Inferior parietal cortex (tissue), 1 donor: ENCODE results near the gene CDK17.
"Not testable (repeated sequence)": the region's sequence is repeated elsewhere in the genome, so short reads cannot be mapped to it uniquely, and the experiment has no call there.

Experiments
- DNase-seq: peaks from one replicate; pipeline ENCODE4 v3.0.0-alpha.2; 2016; ENCODE audit errors: extremely low spot score

Gene CDK17

DNA sequence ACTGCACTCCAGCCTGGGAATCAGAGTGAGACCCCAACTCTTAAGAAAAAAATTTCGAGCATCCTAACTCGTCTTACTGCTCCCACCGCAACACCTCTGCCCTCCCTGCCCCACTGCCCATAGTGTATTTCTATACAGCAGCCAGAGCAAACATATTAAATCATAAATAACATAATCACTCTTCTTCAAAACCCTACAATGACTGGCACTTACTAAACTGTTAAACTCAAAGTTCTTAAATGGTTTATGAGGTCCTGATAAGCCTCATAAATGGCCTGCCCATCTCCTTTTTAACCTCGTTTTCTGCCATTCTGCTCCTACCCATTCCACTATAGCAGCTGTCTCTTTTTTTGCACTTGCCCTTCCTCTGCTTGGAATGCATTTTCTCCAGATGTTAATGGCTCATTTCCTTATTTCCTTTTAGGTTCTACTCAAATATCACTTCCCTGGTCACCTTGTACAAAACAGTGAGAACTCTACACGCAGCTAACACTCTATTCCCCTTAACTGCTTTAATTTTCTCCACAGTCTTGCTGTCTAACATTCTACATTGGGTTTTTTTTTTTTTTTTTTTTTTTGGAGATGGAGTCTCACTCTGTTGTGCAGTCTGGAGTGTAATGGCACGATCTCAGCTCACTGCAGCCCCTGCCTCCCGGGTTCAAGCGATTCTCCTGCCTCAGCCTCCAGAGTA lies 45.2 kb downstream of the CDK17 start:
- no peak for DNase-seq

- no peak for DNase-seq
Observed at GRCh38 chr12:96354326-96354725, 45.9 kb downstream of the CDK17 start.

- DNase-seq = no peak
Observed at GRCh38 chr12:96352161-96352835, 47.9 kb downstream of the CDK17 start.

DNA sequence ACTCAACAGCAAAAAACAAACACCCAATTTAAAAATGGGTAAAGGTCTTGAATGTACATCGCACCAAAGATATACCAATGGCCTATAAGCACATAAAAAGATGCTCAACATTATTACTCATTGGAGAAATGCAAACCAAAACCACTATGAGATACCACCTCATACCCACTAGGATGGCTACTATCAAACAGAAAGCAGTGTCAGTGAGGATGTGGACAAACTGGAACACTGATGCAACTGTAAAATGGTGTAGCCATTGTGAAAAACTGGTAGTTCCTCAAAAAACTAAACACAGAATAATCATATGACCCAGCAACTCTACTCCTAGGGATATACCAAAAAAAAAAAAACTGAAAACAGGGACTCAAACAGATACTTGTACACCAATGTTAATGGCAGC lies 49.3 kb downstream of the CDK17 start:
- no peak for DNase-seq

DNA sequence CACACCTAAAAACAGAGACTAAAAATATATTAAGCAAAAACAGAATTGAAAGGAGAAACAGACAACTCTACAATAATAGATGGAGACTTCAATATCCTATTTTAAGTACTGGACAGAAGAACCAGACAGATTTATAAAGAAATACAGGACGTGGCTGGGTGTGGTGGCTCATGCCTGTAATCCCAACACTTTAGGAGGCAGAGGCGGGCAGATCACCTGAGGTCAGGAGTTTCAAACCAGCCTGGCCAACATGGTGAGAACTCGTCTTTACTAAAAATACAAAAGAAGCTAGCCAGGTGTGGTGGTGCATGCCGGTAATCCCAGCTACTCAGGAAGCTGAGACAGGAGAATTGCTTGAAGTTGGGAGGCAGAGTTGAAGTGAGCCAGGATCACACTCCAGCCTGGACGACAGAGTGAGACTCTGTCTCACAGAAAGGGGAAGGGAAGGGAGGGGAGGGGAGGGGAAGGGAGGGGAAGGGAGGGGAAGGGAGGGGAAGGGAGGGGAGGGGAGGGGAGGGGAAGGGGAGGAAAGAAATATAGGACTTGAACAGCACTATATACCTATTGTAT lies 53.0 kb downstream of the CDK17 start:
- no peak for DNase-seq

DNA sequence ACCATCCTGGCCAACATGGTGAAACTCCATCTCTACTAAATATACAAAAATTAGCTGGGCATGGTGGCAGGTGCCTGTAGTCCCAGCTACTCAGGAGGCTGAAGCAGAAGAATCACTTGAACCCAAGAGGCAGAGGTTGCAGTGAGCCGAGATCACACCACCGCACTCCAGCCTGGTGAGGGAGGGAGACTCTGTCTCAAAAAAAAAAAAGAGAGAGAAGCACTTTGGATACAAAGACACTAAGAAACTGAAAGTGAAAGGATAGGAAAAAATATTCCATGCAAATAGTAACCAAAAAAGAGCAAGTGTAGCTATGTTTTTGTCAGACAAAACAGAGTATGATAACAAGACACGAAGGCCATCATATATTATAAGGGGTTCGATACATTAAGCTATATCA lies 53.5 kb downstream of the CDK17 start:
- DNase-seq = not testable (repeated sequence)

- no peak for DNase-seq
Observed at GRCh38 chr12:96344124-96344695, 56.0 kb downstream of the CDK17 start.

GRCh38 chr12:96343347-96343954 lies 56.8 kb downstream of the CDK17 start:
- no peak for DNase-seq

- not testable (repeated sequence) for DNase-seq
Observed at GRCh38 chr12:96339666-96340065, 60.6 kb downstream of the CDK17 start.

DNA sequence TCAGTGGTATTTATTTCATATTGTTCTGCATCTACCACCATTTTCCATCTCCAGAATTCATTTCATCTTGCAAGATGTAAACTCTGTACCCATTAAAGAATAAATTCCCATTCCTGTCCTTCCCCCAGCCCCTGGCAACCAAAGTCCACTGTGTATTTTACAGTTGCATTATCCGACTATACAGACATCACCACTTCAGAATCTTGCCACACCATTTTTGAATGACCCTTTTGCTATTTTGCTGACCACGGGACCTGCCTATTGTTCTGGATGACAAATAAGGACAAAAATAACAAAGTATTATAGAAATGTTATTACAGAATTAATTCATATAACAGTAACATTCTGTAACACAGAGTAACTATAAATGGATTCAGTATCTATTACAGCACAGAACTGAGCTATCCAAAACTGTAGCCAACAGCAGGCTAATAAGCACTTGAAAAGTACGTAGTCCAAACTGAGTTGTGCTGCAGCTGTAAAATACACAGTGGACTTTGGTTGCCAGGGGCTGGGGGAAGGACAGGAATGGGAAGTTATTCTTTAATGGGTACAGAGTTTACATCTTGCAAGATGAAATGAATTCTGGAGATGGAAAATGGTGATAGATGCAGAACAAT lies 61.3 kb downstream of the CDK17 start:
- DNase-seq = no peak

GRCh38 chr12:96337953-96338352 lies 62.3 kb downstream of the CDK17 start:
- no peak for DNase-seq

GRCh38 chr12:96336489-96336888 lies 63.8 kb downstream of the CDK17 start:
- DNase-seq = no peak

DNA sequence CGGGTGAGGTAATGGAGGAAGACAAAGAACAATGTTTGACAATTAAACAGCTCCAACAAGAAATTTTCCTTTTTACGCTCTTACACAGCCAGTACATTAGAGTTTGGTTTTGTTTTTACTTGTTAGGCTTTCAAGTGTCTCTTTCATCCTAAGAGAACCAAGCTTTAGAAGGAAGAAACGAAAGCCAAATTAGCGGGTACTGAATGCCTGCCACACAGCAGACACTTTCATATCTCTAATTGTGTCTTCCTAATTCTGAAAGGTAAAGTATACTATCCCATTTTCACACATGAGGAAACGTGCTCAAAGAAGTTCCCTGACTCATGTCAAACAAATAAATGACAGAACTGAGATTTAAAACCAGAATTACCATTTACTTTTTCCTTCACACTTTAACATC lies 65.0 kb downstream of the CDK17 start:
- DNase-seq = no peak

GRCh38 chr12:96334502-96334901 lies 65.7 kb downstream of the CDK17 start:
- no peak for DNase-seq

DNA sequence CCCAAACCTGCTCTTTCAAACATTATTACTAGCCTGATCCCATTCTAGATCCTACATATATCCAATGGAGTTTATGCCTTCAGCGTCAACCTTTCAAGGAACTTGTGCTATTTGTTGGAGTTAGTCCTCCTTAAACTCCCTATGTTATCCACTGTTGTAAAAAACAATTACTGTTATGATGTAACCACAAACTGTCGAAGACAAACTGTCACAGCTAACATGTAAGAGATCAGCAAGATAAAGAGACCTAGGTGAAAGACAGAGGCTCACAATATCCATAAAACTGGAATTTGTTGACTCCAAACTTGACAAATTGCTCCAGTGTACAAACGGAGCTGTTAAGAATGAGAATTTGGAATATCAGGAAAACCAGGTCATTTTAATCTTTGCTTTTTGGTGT lies 70.7 kb downstream of the CDK17 start:
- DNase-seq = no peak

DNA sequence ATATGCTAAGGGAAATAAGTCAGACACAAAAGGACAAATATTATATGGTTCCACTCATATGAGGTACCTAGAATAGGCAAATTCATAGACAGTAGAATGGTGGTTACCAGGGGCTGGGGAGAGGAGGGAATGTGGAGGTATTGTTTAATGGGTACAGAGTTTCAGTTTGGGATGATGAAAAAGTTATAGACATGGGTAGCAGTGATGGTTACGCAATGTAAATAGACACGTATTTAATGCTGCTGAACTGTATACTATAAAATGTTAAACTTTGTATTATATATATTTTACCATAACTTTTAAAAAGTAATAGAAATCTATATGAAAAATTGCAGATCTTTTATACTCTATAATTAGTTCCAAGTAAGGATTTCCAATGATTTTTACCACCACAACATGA lies 71.2 kb downstream of the CDK17 start:
- no peak for DNase-seq

GRCh38 chr12:96327889-96328288 lies 72.3 kb downstream of the CDK17 start:
- no peak for DNase-seq

DNA sequence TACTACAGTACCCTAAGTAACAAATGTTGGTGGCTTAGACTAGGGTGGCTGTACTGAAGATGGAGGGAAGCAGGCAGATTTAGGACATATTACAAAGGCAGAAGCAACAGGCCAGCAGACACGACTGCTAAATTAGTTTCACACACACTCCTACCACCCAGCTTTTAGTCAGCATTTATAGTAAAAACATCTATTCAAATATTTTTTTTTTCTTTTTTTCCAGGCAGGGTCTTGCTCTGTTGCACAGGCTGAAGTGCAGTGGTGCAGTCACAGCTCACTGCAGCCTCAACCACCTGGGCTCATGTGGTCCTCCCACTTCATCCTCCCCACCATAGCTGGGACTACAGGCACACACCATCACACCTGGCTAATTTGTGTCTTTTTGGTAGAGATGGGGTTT lies 72.9 kb downstream of the CDK17 start:
- DNase-seq = no peak

DNA sequence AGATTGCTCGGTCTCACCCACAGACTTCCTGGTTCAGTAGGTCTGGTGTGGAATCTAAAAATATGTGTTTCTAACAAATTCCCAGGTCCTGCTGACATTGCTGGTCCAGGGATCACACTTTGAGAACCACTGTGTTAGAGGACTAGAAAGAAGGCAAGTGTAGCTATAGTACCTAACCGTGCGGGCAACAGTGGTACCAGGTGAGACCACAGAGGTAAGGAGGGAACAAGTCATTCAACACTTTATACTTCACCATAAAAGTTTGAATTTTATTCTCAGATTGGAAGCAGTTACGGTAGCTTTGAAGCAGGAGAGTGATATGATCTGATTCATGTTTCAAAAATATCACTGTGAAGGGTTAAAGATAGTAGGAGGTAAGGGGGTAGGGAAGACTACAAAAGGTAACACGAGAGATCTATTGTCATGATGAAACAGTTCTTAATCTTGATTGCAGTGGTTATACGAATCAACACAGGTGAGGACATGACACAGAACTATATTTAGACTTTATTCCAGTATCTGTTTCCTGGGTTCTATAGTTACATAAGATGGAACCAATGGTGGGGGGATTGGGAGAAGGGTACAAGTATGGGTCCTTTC lies 73.5 kb downstream of the CDK17 start:
- DNase-seq = no peak

DNA sequence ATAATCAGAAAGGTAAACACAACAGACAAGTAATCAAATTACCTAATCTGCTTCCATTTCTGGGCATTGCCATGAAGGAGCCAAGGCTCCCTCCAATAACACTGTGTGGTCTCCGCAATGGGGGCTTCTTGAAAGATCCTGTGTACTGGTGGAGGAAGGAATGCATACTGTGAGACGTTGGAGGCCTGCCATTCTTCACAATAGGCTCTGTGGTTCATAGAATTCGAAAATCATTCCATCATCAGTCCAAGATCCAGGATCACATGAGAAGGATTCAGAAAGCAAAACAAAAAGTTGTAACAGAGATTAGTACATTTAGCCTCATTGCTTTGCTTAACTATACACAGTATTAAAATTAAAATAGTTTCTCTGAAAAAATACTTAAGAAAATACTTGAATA lies 76.3 kb downstream of the CDK17 start:
- no peak for DNase-seq

GRCh38 chr12:96322720-96323119 lies 77.5 kb downstream of the CDK17 start:
- DNase-seq = no peak

GRCh38 chr12:96321941-96322340 lies 78.3 kb downstream of the CDK17 start:
- no peak for DNase-seq
